K562 (cell line): Measurements from ENCODE around the gene LRRC59. TPM values are rescaled to one million over a fixed set of nuclear protein-coding genes. Genes with fewer than 3 reads are reported as not detected.

ENCODE experiments used
- CTBP1 ChIP-seq: fragments of 450-650 bp; IDR thresholded peaks from 2 replicates; pipeline ENCODE4 v1.6.1; 2016; ENCODE audit warnings: borderline replicate concordance
- E2F1 ChIP-seq: sonication (generic); formaldehyde crosslinking; IDR thresholded peaks from 2 replicates; pipeline ENCODE4 v1.8.1; 2023; ENCODE audit warnings: mild to moderate bottlenecking, missing genetic modification reagents, moderate library complexity
- NFIC ChIP-seq: fragments of 450-650 bp; IDR thresholded peaks from 2 replicates; pipeline ENCODE4 v1.6.1; 2017; ENCODE audit warnings: mild to moderate bottlenecking, inconsistent platforms
- PCBP1 ChIP-seq: fragments of 200-400 bp; formaldehyde crosslinking; IDR thresholded peaks from 2 replicates; pipeline ENCODE4 v1.6.1; 2018; ENCODE audit warnings: mild to moderate bottlenecking, low read depth, low read length; ENCODE audit not compliant: poor library complexity, severe bottlenecking
- polyA plus RNA-seq, 8 experiments: library from polyadenylated mRNA; depleted of rRNA in 4 of 8; stranded (reverse) in 5 of 8; unstranded in 3 of 8; fragments of >200 nt; fragmentation: Nextera tagmentation in 2 of 8; fragmentation: Illumina TruSeq in 1 of 8; extraction: Ambion mirVana in 2 of 8; extraction: Trizol in 1 of 8; gene quantifications; 2 replicates each; pipeline versions ENCODE4 v1.2.1 to v1.2.3, GENCODE V29; 2011 to 2014; ENCODE audit warnings: inconsistent platforms in 1 of 8, missing spikeins in 1 of 8
- total RNA-seq, 7 experiments: library from RNA; depleted of rRNA in 6 of 7; stranded (reverse); fragments of >200 nt in 6 of 7; fragmentation: Illumina TruSeq in 2 of 7; extraction: Trizol in 2 of 7; gene quantifications; 2 replicates each; pipeline versions ENCODE4 v1.2.1 to v1.2.3, GENCODE V29; 2011 to 2021; ENCODE audit warnings: low replicate concordance in 1 of 7
- TF ChIP-seq, protein P1 (sequence below): fragments of 450-650 bp; IDR thresholded peaks from 2 replicates; pipeline ENCODE4 v1.6.1; 2016; ENCODE audit warnings: mild to moderate bottlenecking, moderate library complexity

Gene LRRC59
- total and polyA plus RNA-seq, 9 of the 15 experiments (the other 6 are each of a cell fraction or from before 2014, with no cell fraction given): 27.8 to 244 (median 154) TPM

GRCh38 chr17:50397111-50397918 lies at the start of gene LRRC59 (continued):
- TF ChIP-seq PCBP1: peak; percentile 94
- peak; percentile 93 for TF ChIP-seq CTBP1
- TF ChIP-seq NFIC: peak; percentile 61
- TF ChIP-seq, protein P1, sequence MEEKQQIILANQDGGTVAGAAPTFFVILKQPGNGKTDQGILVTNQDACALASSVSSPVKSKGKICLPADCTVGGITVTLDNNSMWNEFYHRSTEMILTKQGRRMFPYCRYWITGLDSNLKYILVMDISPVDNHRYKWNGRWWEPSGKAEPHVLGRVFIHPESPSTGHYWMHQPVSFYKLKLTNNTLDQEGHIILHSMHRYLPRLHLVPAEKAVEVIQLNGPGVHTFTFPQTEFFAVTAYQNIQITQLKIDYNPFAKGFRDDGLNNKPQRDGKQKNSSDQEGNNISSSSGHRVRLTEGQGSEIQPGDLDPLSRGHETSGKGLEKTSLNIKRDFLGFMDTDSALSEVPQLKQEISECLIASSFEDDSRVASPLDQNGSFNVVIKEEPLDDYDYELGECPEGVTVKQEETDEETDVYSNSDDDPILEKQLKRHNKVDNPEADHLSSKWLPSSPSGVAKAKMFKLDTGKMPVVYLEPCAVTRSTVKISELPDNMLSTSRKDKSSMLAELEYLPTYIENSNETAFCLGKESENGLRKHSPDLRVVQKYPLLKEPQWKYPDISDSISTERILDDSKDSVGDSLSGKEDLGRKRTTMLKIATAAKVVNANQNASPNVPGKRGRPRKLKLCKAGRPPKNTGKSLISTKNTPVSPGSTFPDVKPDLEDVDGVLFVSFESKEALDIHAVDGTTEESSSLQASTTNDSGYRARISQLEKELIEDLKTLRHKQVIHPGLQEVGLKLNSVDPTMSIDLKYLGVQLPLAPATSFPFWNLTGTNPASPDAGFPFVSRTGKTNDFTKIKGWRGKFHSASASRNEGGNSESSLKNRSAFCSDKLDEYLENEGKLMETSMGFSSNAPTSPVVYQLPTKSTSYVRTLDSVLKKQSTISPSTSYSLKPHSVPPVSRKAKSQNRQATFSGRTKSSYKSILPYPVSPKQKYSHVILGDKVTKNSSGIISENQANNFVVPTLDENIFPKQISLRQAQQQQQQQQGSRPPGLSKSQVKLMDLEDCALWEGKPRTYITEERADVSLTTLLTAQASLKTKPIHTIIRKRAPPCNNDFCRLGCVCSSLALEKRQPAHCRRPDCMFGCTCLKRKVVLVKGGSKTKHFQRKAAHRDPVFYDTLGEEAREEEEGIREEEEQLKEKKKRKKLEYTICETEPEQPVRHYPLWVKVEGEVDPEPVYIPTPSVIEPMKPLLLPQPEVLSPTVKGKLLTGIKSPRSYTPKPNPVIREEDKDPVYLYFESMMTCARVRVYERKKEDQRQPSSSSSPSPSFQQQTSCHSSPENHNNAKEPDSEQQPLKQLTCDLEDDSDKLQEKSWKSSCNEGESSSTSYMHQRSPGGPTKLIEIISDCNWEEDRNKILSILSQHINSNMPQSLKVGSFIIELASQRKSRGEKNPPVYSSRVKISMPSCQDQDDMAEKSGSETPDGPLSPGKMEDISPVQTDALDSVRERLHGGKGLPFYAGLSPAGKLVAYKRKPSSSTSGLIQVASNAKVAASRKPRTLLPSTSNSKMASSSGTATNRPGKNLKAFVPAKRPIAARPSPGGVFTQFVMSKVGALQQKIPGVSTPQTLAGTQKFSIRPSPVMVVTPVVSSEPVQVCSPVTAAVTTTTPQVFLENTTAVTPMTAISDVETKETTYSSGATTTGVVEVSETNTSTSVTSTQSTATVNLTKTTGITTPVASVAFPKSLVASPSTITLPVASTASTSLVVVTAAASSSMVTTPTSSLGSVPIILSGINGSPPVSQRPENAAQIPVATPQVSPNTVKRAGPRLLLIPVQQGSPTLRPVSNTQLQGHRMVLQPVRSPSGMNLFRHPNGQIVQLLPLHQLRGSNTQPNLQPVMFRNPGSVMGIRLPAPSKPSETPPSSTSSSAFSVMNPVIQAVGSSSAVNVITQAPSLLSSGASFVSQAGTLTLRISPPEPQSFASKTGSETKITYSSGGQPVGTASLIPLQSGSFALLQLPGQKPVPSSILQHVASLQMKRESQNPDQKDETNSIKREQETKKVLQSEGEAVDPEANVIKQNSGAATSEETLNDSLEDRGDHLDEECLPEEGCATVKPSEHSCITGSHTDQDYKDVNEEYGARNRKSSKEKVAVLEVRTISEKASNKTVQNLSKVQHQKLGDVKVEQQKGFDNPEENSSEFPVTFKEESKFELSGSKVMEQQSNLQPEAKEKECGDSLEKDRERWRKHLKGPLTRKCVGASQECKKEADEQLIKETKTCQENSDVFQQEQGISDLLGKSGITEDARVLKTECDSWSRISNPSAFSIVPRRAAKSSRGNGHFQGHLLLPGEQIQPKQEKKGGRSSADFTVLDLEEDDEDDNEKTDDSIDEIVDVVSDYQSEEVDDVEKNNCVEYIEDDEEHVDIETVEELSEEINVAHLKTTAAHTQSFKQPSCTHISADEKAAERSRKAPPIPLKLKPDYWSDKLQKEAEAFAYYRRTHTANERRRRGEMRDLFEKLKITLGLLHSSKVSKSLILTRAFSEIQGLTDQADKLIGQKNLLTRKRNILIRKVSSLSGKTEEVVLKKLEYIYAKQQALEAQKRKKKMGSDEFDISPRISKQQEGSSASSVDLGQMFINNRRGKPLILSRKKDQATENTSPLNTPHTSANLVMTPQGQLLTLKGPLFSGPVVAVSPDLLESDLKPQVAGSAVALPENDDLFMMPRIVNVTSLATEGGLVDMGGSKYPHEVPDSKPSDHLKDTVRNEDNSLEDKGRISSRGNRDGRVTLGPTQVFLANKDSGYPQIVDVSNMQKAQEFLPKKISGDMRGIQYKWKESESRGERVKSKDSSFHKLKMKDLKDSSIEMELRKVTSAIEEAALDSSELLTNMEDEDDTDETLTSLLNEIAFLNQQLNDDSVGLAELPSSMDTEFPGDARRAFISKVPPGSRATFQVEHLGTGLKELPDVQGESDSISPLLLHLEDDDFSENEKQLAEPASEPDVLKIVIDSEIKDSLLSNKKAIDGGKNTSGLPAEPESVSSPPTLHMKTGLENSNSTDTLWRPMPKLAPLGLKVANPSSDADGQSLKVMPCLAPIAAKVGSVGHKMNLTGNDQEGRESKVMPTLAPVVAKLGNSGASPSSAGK: peak; percentile 72
- TF ChIP-seq E2F1 (CRISPR knock-in tag): peak; percentile 79
